Measurements from ENCODE around the gene MYO9A.

GRCh38 chr15:71931261-71931660 is 186.7 kb downstream of the MYO9A start:
- TF ChIP-seq CTCF (IDR thresholded peaks at IDR 0.05) = no peak
- TF ChIP-seq POLR2A (IDR thresholded peaks at IDR 0.05) = no peak
